ENCODE results near the gene ISCU. TPM values are rescaled to one million over a fixed set of nuclear protein-coding genes. Genes with fewer than 3 reads are reported as not detected.

The ISCU gene
- total RNA-seq, 4 donors from 2014 or later: 113 to 155 (median 130) TPM

- H3K9me3 ChIP-seq: no peaks in the 10 kb centered on the region
- H3K4me3 ChIP-seq: no peak overlapping the region
- WGBS, 2 donors (ENCODE audit: low coverage in 1 of 2): 95 to 100% methylated on average over 1 to 39 of the region's 39 CpGs
- TF ChIP-seq POLR2AphosphoS5 (IDR thresholded peaks at IDR 0.05) (no peak), CTCF (IDR thresholded peaks at IDR 0.05) (no peak), EP300 (IDR thresholded peaks at IDR 0.05; ENCODE audit: low read depth) (no peak), POLR2A (IDR thresholded peaks at IDR 0.05) (no peak)
- no peaks in the 10 kb centered on the region for H3K27me3 ChIP-seq
- H3K36me3 ChIP-seq: peaks cover 0 to 38% (median 7%) of the 10 kb centered on the region in 4 donors
- no peak for DNase-seq
- H3K27ac ChIP-seq: no peak overlapping the region
- intact Hi-C loops (cut with DNase I; ENCODE audit: low total_unique reads): no loop called here
- in situ Hi-C loops (cut with MboI; ENCODE audit: low pct_ligation_motif_present in 1 of 4, low pct_unique_long_range_greater_than_20kb in 1 of 4, low sequenced_read_pairs in 3 of 4): no loop called here
- H3K4me1 ChIP-seq: peaks cover 5 to 16% (median 8%) of the 10 kb centered on the region in 4 donors
Measured at GRCh38 chr12:108518716-108519496, 43.5 kb upstream of the ISCU start.

- H3K4me1 ChIP-seq: peaks cover 5 to 13% (median 8%) of the 10 kb centered on the region in 4 donors
- no peaks in the 10 kb centered on the region for H3K27me3 ChIP-seq
- WGBS, 2 donors (ENCODE audit: low coverage in 1 of 2): 55 to 75% methylated on average over 3 to 4 of the region's 4 CpGs
- intact Hi-C loops (cut with DNase I; ENCODE audit: low total_unique reads) (no loop called here), in situ Hi-C loops (cut with MboI; ENCODE audit: low pct_ligation_motif_present in 1 of 4, low pct_unique_long_range_greater_than_20kb in 1 of 4, low sequenced_read_pairs in 3 of 4) (no loop called here)
- H3K27ac ChIP-seq: no peak overlapping the region
- H3K9me3 ChIP-seq: no peaks in the 10 kb centered on the region
- no peak for TF ChIP-seq EP300 (IDR thresholded peaks at IDR 0.05; ENCODE audit: low read depth)
- TF ChIP-seq POLR2AphosphoS5 (IDR thresholded peaks at IDR 0.05): no peak
- no peak for TF ChIP-seq CTCF (IDR thresholded peaks at IDR 0.05)
- no peak for TF ChIP-seq POLR2A (IDR thresholded peaks at IDR 0.05)
- DNase-seq: no peak
- no peak overlapping the region for H3K4me3 ChIP-seq
- peaks cover 0 to 44% (median 10%) of the 10 kb centered on the region in 4 donors for H3K36me3 ChIP-seq
Measured at GRCh38 chr12:108519558-108519957, 42.8 kb upstream of the ISCU start.

GRCh38 chr12:108523365-108523764 is 39.0 kb upstream of the ISCU start:
- H3K27me3 ChIP-seq: no peaks in the 10 kb centered on the region
- no peaks in the 10 kb centered on the region for H3K9me3 ChIP-seq
- H3K4me1 ChIP-seq: no peaks in the 10 kb centered on the region
- DNase-seq: no peak
- in situ Hi-C loops (cut with MboI; ENCODE audit: low pct_ligation_motif_present in 1 of 4, low pct_unique_long_range_greater_than_20kb in 1 of 4, low sequenced_read_pairs in 3 of 4): no loop called here
- H3K27ac ChIP-seq: no peak overlapping the region
- intact Hi-C loops (cut with DNase I; ENCODE audit: low total_unique reads): no loop called here
- peaks cover 0 to 65% (median 22%) of the 10 kb centered on the region in 4 donors for H3K36me3 ChIP-seq
- 60 to 88% methylated on average over 1 to 7 of the region's 14 CpGs for WGBS, 2 donors (ENCODE audit: low coverage in 1 of 2)
- no peak overlapping the region for H3K4me3 ChIP-seq
- TF ChIP-seq POLR2AphosphoS5 (IDR thresholded peaks at IDR 0.05): no peak
- TF ChIP-seq CTCF (IDR thresholded peaks at IDR 0.05): no peak
- no peak for TF ChIP-seq POLR2A (IDR thresholded peaks at IDR 0.05)
- no peak for TF ChIP-seq EP300 (IDR thresholded peaks at IDR 0.05; ENCODE audit: low read depth)

- intact Hi-C loops (cut with DNase I; ENCODE audit: low total_unique reads) (no loop called here), in situ Hi-C loops (cut with MboI; ENCODE audit: low pct_ligation_motif_present in 1 of 4, low pct_unique_long_range_greater_than_20kb in 1 of 4, low sequenced_read_pairs in 3 of 4) (no loop called here)
- Histone ChIP-seq H3K4me1 (no peaks in the 10 kb centered on the region), H3K27me3 (no peaks in the 10 kb centered on the region), H3K9me3 (no peaks in the 10 kb centered on the region), H3K27ac (no peak overlapping the region), H3K4me3 (no peak overlapping the region), H3K36me3 (peaks cover 0 to 82% (median 33%) of the 10 kb centered on the region in 4 donors)
- 70 to 83% methylated on average over 4 to 5 of the region's 5 CpGs for WGBS, 2 donors (ENCODE audit: low coverage in 1 of 2)
- no peak for DNase-seq
- TF ChIP-seq POLR2AphosphoS5 (IDR thresholded peaks at IDR 0.05) (no peak), CTCF (IDR thresholded peaks at IDR 0.05) (no peak), POLR2A (IDR thresholded peaks at IDR 0.05) (no peak), EP300 (IDR thresholded peaks at IDR 0.05; ENCODE audit: low read depth) (no peak)
Measured at GRCh38 chr12:108525681-108526080, 36.7 kb upstream of the ISCU start.
